GM12891 (cell line): ENCODE data around the gene MIB1.

ENCODE experiments used
- DNase-seq: peaks from one replicate; pipeline ENCODE4 v3.0.0; 2011; ENCODE audit warnings: low spot score; ENCODE audit not compliant: insufficient read length
- FAIRE-seq: peaks from 2 replicates; lab custom pipeline; 2011; peaks lifted over from hg19 to GRCh38; lab: Jason Lieb, UNC
- PAX5 ChIP-seq: IDR thresholded peaks from 2 replicates; pipeline ENCODE4 v1.6.1; 2011; ENCODE audit warnings: low read length, moderate library complexity, mild to moderate bottlenecking; ENCODE audit not compliant: insufficient read depth, severe bottlenecking
- POLR2A ChIP-seq: IDR thresholded peaks from 2 replicates; pipeline ENCODE4 v1.6.1; 2011; ENCODE audit warnings: low read depth, low read length, control low read depth
- POLR2AphosphoS5 ChIP-seq: IDR thresholded peaks from 2 replicates; pipeline ENCODE4 v1.6.1; 2011; ENCODE audit warnings: low read depth, low read length, control low read depth
- POU2F2 ChIP-seq: IDR thresholded peaks from 2 replicates; pipeline ENCODE4 v1.6.1; 2011; ENCODE audit warnings: low read depth, mild to moderate bottlenecking, control low read depth, low read length, moderate library complexity
- SPI1 ChIP-seq: IDR thresholded peaks from 2 replicates; pipeline ENCODE4 v1.6.1; 2011; ENCODE audit warnings: low read depth, low read length, control low read depth
- TAF1 ChIP-seq: IDR thresholded peaks from 2 replicates; pipeline ENCODE4 v1.6.1; 2011; ENCODE audit warnings: low read depth, low read length, control low read depth

MIB1 gene

GRCh38 chr18:21741562-21742314 lies 1.1 kb downstream of the MIB1 start:
- TF ChIP-seq POLR2AphosphoS5 (no peak), TAF1 (no peak), POLR2A (no peak), POU2F2 (no peak), PAX5 (no peak), SPI1 (no peak)
- DNase-seq (no peak), FAIRE-seq (peak; percentile 9)

- TF ChIP-seq PAX5 (no peak), POLR2A (no peak), POU2F2 (no peak), TAF1 (no peak), SPI1 (no peak), POLR2AphosphoS5 (no peak)
- no peak for DNase-seq
- FAIRE-seq: no peak
Observed at GRCh38 chr18:21742315-21742687, 1.7 kb downstream of the MIB1 start.

- TF ChIP-seq TAF1: no peak
- no peak for TF ChIP-seq SPI1
- no peak for TF ChIP-seq POLR2A
- no peak for TF ChIP-seq PAX5
- no peak for TF ChIP-seq POLR2AphosphoS5
- TF ChIP-seq POU2F2: no peak
- no peak for DNase-seq
- FAIRE-seq: no peak
Observed at GRCh38 chr18:21743166-21743832, 2.7 kb downstream of the MIB1 start.

- FAIRE-seq (no peak), DNase-seq (no peak)
- TF ChIP-seq POU2F2: no peak
- no peak for TF ChIP-seq POLR2A
- no peak for TF ChIP-seq PAX5
- no peak for TF ChIP-seq TAF1
- no peak for TF ChIP-seq POLR2AphosphoS5
- no peak for TF ChIP-seq SPI1
Observed at GRCh38 chr18:21745231-21745630, 4.6 kb downstream of the MIB1 start.

- DNase-seq (no peak), FAIRE-seq (no peak)
- no peak for TF ChIP-seq TAF1
- TF ChIP-seq PAX5: no peak
- no peak for TF ChIP-seq POLR2A
Observed at GRCh38 chr18:21747268-21747667, 6.7 kb downstream of the MIB1 start.

GRCh38 chr18:21747764-21748693 lies 7.4 kb downstream of the MIB1 start:
- no peak for DNase-seq
- peak; percentile 57 for FAIRE-seq
- no peak for TF ChIP-seq POLR2AphosphoS5
- no peak for TF ChIP-seq TAF1
- no peak for TF ChIP-seq PAX5
- TF ChIP-seq POLR2A: no peak
- no peak for TF ChIP-seq POU2F2
- no peak for TF ChIP-seq SPI1

- FAIRE-seq (no peak), DNase-seq (no peak)
- TF ChIP-seq PAX5: no peak
- TF ChIP-seq POLR2AphosphoS5: no peak
Observed at GRCh38 chr18:21757833-21758232, 17.2 kb downstream of the MIB1 start.

- DNase-seq (no peak), FAIRE-seq (no peak)
- TF ChIP-seq SPI1 (no peak), POU2F2 (no peak), PAX5 (no peak), TAF1 (no peak), POLR2AphosphoS5 (no peak), POLR2A (no peak)
Observed at GRCh38 chr18:21759836-21760235, 19.2 kb downstream of the MIB1 start.

- no peak for TF ChIP-seq TAF1
- no peak for TF ChIP-seq POLR2AphosphoS5
- no peak for TF ChIP-seq POLR2A
- no peak for TF ChIP-seq PAX5
- no peak for TF ChIP-seq POU2F2
- no peak for TF ChIP-seq SPI1
- FAIRE-seq: no peak
- DNase-seq: no peak
Observed at GRCh38 chr18:21760321-21760720, 19.7 kb downstream of the MIB1 start.
